ENCODE measurements around the gene DNAH9.

GRCh38 chr17:11682646-11683045 is 84.4 kb downstream of the DNAH9 start:
- TF ChIP-seq CTCF (IDR thresholded peaks at IDR 0.05) (no peak), POLR2A (IDR thresholded peaks at IDR 0.05) (no peak)
